GM23338 (cell line): ENCODE data around the gene MYO1D. TPM values are rescaled to one million over a fixed set of nuclear protein-coding genes. Genes with fewer than 3 reads are reported as not detected.

Source experiments
- ATAC-seq: fragments of 200-7000 bp; cut with Tn5 transposase; 3 replicates; pipeline ENCODE4 v1.9.1; 2020
- DNase-seq: peaks from one replicate; pipeline ENCODE4 v3.0.0-alpha.2; 2015; ENCODE audit warnings: low spot score
- H2AFZ ChIP-seq: fragments of 200-600 bp; sonication (generic); 2 replicates; pipeline ENCODE4 v1.8.0; 2016; ENCODE audit warnings: antibody characterized with exemption, mild to moderate bottlenecking, moderate library complexity
- H3F3A ChIP-seq: fragments of 200-600 bp; sonication (generic); replicated peaks from 2 replicates; pipeline ENCODE4 v1.8.0; 2017; ENCODE audit warnings: antibody characterized with exemption, mixed run types, low read depth
- H3K27ac ChIP-seq: fragments of 200-600 bp; sonication (generic); 2 replicates; pipeline ENCODE4 v1.6.1; 2016; ENCODE audit warnings: low read depth
- H3K27me3 ChIP-seq: fragments of 200-600 bp; sonication (generic); 2 replicates; pipeline ENCODE4 v1.8.0; 2016; ENCODE audit warnings: mild to moderate bottlenecking, mixed run types, moderate library complexity; ENCODE audit not compliant: insufficient read depth
- H3K36me3 ChIP-seq: fragments of 200-600 bp; sonication (generic); 2 replicates; pipeline ENCODE4 v1.8.0; 2016; ENCODE audit warnings: mild to moderate bottlenecking; ENCODE audit not compliant: insufficient read depth
- H3K4me1 ChIP-seq: fragments of 200-600 bp; sonication (generic); 2 replicates; pipeline ENCODE4 v1.8.0; 2016; ENCODE audit warnings: mild to moderate bottlenecking, moderate library complexity; ENCODE audit not compliant: insufficient read depth
- H3K4me2 ChIP-seq: fragments of 200-600 bp; sonication (generic); 2 replicates; pipeline ENCODE4 v1.7.1; 2017; ENCODE audit warnings: mixed run types
- H3K4me3 ChIP-seq: fragments of 200-600 bp; sonication (generic); 2 replicates; pipeline ENCODE4 v1.6.1; 2016; ENCODE audit warnings: mixed run types
- H3K79me2 ChIP-seq: fragments of 200-600 bp; sonication (generic); replicated peaks from 2 replicates; pipeline ENCODE4 v1.8.0; 2017; ENCODE audit warnings: mild to moderate bottlenecking; ENCODE audit not compliant: insufficient read depth
- H3K9me2 ChIP-seq: fragments of 200-600 bp; sonication (generic); 2 replicates; pipeline ENCODE4 v1.8.0; 2017; ENCODE audit not compliant: insufficient read depth
- H4K20me1 ChIP-seq: fragments of 200-600 bp; sonication (generic); replicated peaks from 2 replicates; pipeline ENCODE4 v1.8.0; 2017; ENCODE audit warnings: mild to moderate bottlenecking; ENCODE audit not compliant: insufficient read depth
- H3K27ac Mint-ChIP-seq: 2 replicates; pipeline ENCODE4 v1.8.0; 2020; ENCODE audit warnings: inconsistent platforms, mild to moderate bottlenecking, moderate library complexity, mixed read lengths
- H3K27me3 Mint-ChIP-seq: 3 replicates; pipeline ENCODE4 v1.8.0; 2022; ENCODE audit warnings: low read depth, mild to moderate bottlenecking, moderate library complexity, mixed read lengths, inconsistent platforms; ENCODE audit not compliant: insufficient read depth, poor library complexity
- H3K36me3 Mint-ChIP-seq: 3 replicates; pipeline ENCODE4 v1.8.0; 2021; ENCODE audit warnings: low read depth, mild to moderate bottlenecking, inconsistent platforms, moderate library complexity, mixed read lengths
- H3K4me1 Mint-ChIP-seq: 3 replicates; pipeline ENCODE4 v1.8.0; 2020; ENCODE audit warnings: mild to moderate bottlenecking, inconsistent platforms, mixed read lengths
- H3K4me3 Mint-ChIP-seq: 3 replicates; pipeline ENCODE4 v1.8.0; 2021; ENCODE audit warnings: moderate library complexity, mild to moderate bottlenecking, inconsistent platforms, mixed read lengths
- H3K9me3 Mint-ChIP-seq: 3 replicates; pipeline ENCODE4 v1.8.0; 2020; ENCODE audit warnings: moderate library complexity, mild to moderate bottlenecking, inconsistent platforms, mixed read lengths
- CREB1 ChIP-seq: fragments of 250-450 bp; sonication (Bioruptor Pico); IDR thresholded peaks from 2 replicates; pipeline ENCODE4 v1.5.0; 2020; ENCODE audit warnings: low read depth, mild to moderate bottlenecking, moderate library complexity
- ETS1 ChIP-seq: IDR thresholded peaks from 2 replicates; pipeline ENCODE4 v1.6.1; 2016; ENCODE audit warnings: antibody characterized with exemption
- EZH2 ChIP-seq: fragments of 200-600 bp; sonication (generic); IDR thresholded peaks from one replicate; pipeline ENCODE4 v1.8.0; 2017; ENCODE audit warnings: antibody characterized with exemption, mild to moderate bottlenecking, low read depth; ENCODE audit not compliant: unreplicated experiment
- POLR2AphosphoS5 ChIP-seq: IDR thresholded peaks from 2 replicates; pipeline ENCODE4 v1.6.1; 2016; ENCODE audit warnings: antibody characterized with exemption, low read depth
- REST ChIP-seq: IDR thresholded peaks from one replicate; pipeline ENCODE4 v1.6.1; 2018; ENCODE audit warnings: antibody characterized with exemption; ENCODE audit not compliant: unreplicated experiment
- STAT1 ChIP-seq: IDR thresholded peaks from one replicate; pipeline ENCODE4 v1.6.1; 2016; ENCODE audit warnings: antibody characterized with exemption; ENCODE audit not compliant: unreplicated experiment
- ZNF114 ChIP-seq: fragments of 250-450 bp; sonication (Bioruptor Pico); IDR thresholded peaks from 2 replicates; pipeline ENCODE4 v1.5.0; 2020; ENCODE audit warnings: mild to moderate bottlenecking, moderate library complexity
- polyA plus RNA-seq: library from polyadenylated mRNA; unstranded; fragments of >200 nt; fragmentation: Nextera tagmentation; extraction: Ambion mirVana; gene quantifications from 2 replicates; pipeline ENCODE4 v1.2.1, GENCODE V29; 2016
- total RNA-seq: library from RNA; depleted of rRNA; stranded (reverse); fragments of >200 nt; shearing (Covaris generic); gene quantifications from 2 replicates; pipeline ENCODE4 v1.2.3, GENCODE V29; 2014
- TF ChIP-seq, protein P1 (sequence below), 2 experiments: fragments of 200-600 bp in 1 of 2; sonication (generic) in 1 of 2; conservative IDR thresholded peaks; 2 replicates each; pipeline versions ENCODE4 v1.5.1 to v1.6.1; 2016 to 2017; ENCODE audit warnings: antibody characterized with exemption in 2 of 2, low read depth in 2 of 2, mild to moderate bottlenecking in 2 of 2, moderate library complexity in 1 of 2

Gene MYO1D
- total and polyA plus RNA-seq, 2 experiments from 2014 or later: 8.6 to 28.6 TPM

DNA sequence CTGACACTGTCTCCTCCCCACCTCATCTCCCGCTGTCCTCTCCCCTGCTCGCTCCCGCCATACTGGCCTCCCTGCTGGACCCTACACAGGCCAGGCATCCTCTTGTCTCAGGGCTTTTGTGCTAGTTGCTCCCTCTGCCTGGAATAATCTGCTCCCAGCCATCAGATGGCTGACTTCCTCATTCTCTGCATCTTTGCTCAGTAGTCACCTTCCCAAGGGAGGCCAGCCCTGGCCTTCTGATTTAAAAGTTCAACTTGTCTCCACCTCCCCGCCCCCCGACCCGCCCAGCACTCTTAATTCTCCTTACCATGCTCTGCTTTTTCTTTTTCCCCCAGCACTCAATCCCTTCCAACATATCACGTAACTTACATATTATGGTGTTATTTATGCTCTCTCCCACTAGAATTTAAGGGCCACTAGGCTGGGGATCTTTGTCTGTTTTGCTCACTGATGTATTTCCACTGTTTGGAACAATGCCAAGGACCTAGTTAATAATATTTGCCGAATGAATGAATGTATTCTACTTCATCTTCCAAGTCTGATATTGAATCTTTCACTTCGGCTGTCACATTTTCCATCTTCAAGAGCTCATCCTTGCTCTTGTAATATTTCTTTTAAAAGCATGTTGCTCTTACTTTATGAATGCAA lies 211.9 kb downstream of the MYO1D start:
- Histone ChIP-seq H3K4me2 (no peak overlapping the region), H2AFZ (no peak overlapping the region), H3K36me3 (no peaks in the 10 kb centered on the region; the same call in 1 of the 2 replicates), H3K4me3 (no peak overlapping the region), H3K79me2 (no peaks in the 10 kb centered on the region), H3K9me2 (no peaks in the 10 kb centered on the region), H4K20me1 (no peaks in the 10 kb centered on the region), H3K27me3 (no peaks in the 10 kb centered on the region), H3K27ac (no peak overlapping the region), H3F3A (no peaks in the 10 kb centered on the region), H3K4me1 (no peaks in the 10 kb centered on the region; the same call in 1 of the 2 replicates)
- no peak overlapping the region for H3K4me3 Mint-ChIP-seq
- TF ChIP-seq, protein P1, sequence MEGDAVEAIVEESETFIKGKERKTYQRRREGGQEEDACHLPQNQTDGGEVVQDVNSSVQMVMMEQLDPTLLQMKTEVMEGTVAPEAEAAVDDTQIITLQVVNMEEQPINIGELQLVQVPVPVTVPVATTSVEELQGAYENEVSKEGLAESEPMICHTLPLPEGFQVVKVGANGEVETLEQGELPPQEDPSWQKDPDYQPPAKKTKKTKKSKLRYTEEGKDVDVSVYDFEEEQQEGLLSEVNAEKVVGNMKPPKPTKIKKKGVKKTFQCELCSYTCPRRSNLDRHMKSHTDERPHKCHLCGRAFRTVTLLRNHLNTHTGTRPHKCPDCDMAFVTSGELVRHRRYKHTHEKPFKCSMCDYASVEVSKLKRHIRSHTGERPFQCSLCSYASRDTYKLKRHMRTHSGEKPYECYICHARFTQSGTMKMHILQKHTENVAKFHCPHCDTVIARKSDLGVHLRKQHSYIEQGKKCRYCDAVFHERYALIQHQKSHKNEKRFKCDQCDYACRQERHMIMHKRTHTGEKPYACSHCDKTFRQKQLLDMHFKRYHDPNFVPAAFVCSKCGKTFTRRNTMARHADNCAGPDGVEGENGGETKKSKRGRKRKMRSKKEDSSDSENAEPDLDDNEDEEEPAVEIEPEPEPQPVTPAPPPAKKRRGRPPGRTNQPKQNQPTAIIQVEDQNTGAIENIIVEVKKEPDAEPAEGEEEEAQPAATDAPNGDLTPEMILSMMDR (conservative IDR thresholded peaks at IDR 0.05; ENCODE audit: low read depth in 2 of 2): no peak
- TF ChIP-seq ETS1 (no peak), POLR2AphosphoS5 (no peak), STAT1 (no peak), EZH2 (no peak), CREB1 (CRISPR knock-in tag) (no peak), REST (no peak), ZNF114 (CRISPR knock-in tag) (no peak)
- no peak for DNase-seq
- peaks cover 9% of the 10 kb centered on the region for H3K4me1 Mint-ChIP-seq
- peaks cover 2% of the 10 kb centered on the region; the same call in 2 of the 3 replicates for H3K36me3 Mint-ChIP-seq
- peaks cover 11% of the 10 kb centered on the region for H3K9me3 Mint-ChIP-seq
- H3K27ac Mint-ChIP-seq: no peak overlapping the region
- H3K27me3 Mint-ChIP-seq: no peaks in the 10 kb centered on the region
- ATAC-seq: peak; percentile 50

- Mint-ChIP-seq H3K4me3 (no peak overlapping the region), H3K36me3 (no peaks in the 10 kb centered on the region), H3K4me1 (peaks cover 9% of the 10 kb centered on the region), H3K9me3 (no peaks in the 10 kb centered on the region), H3K27me3 (no peaks in the 10 kb centered on the region), H3K27ac (no peak overlapping the region)
- no peak overlapping the region for H3K27ac ChIP-seq
- no peak overlapping the region for H3K4me2 ChIP-seq
- no peak for ATAC-seq
- no peak overlapping the region for H3K4me3 ChIP-seq
- H2AFZ ChIP-seq: no peak overlapping the region
- no peaks in the 10 kb centered on the region for H3K79me2 ChIP-seq
- H3K9me2 ChIP-seq: no peaks in the 10 kb centered on the region
- no peaks in the 10 kb centered on the region for H3F3A ChIP-seq
- no peaks in the 10 kb centered on the region; the same call in 1 of the 2 replicates for H3K36me3 ChIP-seq
- no peaks in the 10 kb centered on the region for H4K20me1 ChIP-seq
- DNase-seq: no peak
- H3K4me1 ChIP-seq: no peaks in the 10 kb centered on the region; the same call in 1 of the 2 replicates
- no peaks in the 10 kb centered on the region for H3K27me3 ChIP-seq
- TF ChIP-seq REST (no peak), CREB1 (CRISPR knock-in tag) (no peak), EZH2 (no peak), ETS1 (no peak)
- TF ChIP-seq, protein P1 (conservative IDR thresholded peaks at IDR 0.05; ENCODE audit: low read depth in 2 of 2): no peak
These were observed 216.4 kb downstream of the MYO1D start for GRCh38 chr17:32660496-32660985.
